Left cardiac atrium (tissue), 4 donors: Measurements from ENCODE around the gene GAGE12G. TPM values are rescaled to one million over a fixed set of nuclear protein-coding genes. Genes with fewer than 3 reads are reported as not detected.
"Not testable (repeated sequence)": the region's sequence is repeated elsewhere in the genome, so short reads cannot be mapped to it uniquely, and the experiment has no call there.

Experiments used
- ATAC-seq, 2 donors: fragments of 200-7000 bp; cut with Tn5 transposase; one replicate each; pipeline ENCODE4 v1.9.1; 2020; ENCODE audit warnings: mild to moderate bottlenecking in 2 of 2, moderate library complexity in 2 of 2
- DNase-seq: peaks from one replicate; pipeline ENCODE4 v3.0.0-alpha.2; 2020
- intact Hi-C, 2 donors: fragments of 100-400 bp; cut with DNase I; formaldehyde crosslinking; loops; one replicate each; pipeline versions ENCODE4 v1.14.1 to v1.15.1; 2022 to 2023
- long read RNA-seq: library from polyadenylated mRNA; unstranded; transcript quantifications from one replicate; pipeline ENCODE4 v2.0.0, GENCODE V29; 2021
- total RNA-seq, 2 donors: library from RNA; stranded (reverse); fragmentation: NEBNext Ultra II Directional; extraction: Animal tissue kit (Norgen Biotek cat#: 25700); gene quantifications; one replicate each; pipeline ENCODE4 v1.2.1, GENCODE V29; 2021
- donor health status: DM: no; HTN: yes; CAD: no.
- donor health status: DM: no; HTN: yes; CAD: no; lungs with severe emphysema.
- donor health status: DM: yes; HTN: yes; CAD: no.
- donor health status: Dilated cardiomyopathy.

Gene GAGE12G, protein sequence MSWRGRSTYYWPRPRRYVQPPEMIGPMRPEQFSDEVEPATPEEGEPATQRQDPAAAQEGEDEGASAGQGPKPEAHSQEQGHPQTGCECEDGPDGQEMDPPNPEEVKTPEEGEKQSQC
- total RNA-seq: not detected
- long read RNA-seq: 0 reads

DNA sequence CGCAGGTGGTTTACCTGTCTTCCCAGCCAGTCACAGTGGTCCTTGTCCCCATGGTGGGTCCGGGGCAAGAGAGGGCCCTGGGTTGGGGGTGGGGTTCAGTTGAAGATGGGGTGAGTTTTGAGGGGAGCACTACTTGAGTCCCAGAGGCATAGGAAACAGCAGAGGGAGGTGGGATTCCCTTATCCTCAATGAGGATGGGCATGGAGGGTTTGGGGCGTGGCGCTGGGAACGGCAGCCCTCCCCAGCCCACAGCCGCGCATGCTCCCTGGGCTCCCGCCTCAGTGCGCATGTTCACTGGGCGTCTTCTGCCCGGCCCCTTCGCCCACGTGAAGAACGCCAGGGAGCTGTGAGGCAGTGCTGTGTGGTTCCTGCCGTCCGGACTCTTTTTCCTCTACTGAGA lies at the start of gene GAGE12G:
TSS of gene GAGE12G (plus strand) at position 301 of the 400 bp plus-strand sequence. CDS start 1,155 bp downstream, outside the sequence.
- intact Hi-C loops, ATAC-seq: not testable (repeated sequence)

DNA sequence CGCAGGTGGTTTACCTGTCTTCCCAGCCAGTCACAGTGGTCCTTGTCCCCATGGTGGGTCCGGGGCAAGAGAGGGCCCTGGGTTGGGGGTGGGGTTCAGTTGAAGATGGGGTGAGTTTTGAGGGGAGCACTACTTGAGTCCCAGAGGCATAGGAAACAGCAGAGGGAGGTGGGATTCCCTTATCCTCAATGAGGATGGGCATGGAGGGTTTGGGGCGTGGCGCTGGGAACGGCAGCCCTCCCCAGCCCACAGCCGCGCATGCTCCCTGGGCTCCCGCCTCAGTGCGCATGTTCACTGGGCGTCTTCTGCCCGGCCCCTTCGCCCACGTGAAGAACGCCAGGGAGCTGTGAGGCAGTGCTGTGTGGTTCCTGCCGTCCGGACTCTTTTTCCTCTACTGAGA lies 38.3 kb upstream of the GAGE12G start, which contains the start of gene GAGE12C:
TSS of gene GAGE12C (plus strand) at position 301 of the 400 bp plus-strand sequence. CDS start 1,155 bp downstream, outside the sequence.
- intact Hi-C loops, DNase-seq, ATAC-seq: not testable (repeated sequence)

More for the DNA sequence above, at the start of gene GAGE12G:
- not testable (repeated sequence) for DNase-seq

DNA sequence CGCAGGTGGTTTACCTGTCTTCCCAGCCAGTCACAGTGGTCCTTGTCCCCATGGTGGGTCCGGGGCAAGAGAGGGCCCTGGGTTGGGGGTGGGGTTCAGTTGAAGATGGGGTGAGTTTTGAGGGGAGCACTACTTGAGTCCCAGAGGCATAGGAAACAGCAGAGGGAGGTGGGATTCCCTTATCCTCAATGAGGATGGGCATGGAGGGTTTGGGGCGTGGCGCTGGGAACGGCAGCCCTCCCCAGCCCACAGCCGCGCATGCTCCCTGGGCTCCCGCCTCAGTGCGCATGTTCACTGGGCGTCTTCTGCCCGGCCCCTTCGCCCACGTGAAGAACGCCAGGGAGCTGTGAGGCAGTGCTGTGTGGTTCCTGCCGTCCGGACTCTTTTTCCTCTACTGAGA lies 28.8 kb upstream of the GAGE12G start, which contains the start of gene GAGE12D:
TSS of gene GAGE12D (plus strand) at position 301 of the 400 bp plus-strand sequence. CDS start 1,155 bp downstream, outside the sequence.
- intact Hi-C loops, DNase-seq, ATAC-seq: not testable (repeated sequence)

DNA sequence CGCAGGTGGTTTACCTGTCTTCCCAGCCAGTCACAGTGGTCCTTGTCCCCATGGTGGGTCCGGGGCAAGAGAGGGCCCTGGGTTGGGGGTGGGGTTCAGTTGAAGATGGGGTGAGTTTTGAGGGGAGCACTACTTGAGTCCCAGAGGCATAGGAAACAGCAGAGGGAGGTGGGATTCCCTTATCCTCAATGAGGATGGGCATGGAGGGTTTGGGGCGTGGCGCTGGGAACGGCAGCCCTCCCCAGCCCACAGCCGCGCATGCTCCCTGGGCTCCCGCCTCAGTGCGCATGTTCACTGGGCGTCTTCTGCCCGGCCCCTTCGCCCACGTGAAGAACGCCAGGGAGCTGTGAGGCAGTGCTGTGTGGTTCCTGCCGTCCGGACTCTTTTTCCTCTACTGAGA lies 19.2 kb upstream of the GAGE12G start, which contains the start of gene GAGE12E:
TSS of gene GAGE12E (plus strand) at position 301 of the 400 bp plus-strand sequence. CDS start 1,155 bp downstream, outside the sequence.
- DNase-seq, ATAC-seq, intact Hi-C loops: not testable (repeated sequence)

DNA sequence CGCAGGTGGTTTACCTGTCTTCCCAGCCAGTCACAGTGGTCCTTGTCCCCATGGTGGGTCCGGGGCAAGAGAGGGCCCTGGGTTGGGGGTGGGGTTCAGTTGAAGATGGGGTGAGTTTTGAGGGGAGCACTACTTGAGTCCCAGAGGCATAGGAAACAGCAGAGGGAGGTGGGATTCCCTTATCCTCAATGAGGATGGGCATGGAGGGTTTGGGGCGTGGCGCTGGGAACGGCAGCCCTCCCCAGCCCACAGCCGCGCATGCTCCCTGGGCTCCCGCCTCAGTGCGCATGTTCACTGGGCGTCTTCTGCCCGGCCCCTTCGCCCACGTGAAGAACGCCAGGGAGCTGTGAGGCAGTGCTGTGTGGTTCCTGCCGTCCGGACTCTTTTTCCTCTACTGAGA lies 9.7 kb upstream of the GAGE12G start, which contains the start of gene GAGE12F:
TSS of gene GAGE12F (plus strand) at position 301 of the 400 bp plus-strand sequence. CDS start 1,155 bp downstream, outside the sequence.
- DNase-seq, intact Hi-C loops, ATAC-seq: not testable (repeated sequence)

DNA sequence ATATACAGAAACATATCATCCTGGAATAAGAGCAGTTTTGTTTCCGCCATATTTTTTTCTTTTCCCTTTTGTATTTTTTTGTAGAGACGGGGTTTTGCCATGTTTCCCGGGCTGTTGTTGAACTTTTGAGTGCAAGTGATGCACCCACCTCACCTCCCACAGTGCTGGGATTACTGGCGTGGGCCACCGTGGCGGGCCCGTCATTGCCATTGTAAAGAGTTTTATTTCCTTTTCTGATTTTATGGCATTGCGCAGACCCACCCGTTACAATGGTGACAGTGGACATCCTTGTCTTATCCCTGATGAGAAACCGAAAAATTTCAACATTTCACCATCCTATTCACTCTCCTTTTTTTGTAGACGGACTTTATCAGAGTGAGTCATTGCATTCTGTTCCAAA lies 1.5 kb upstream of the GAGE12G start:
- DNase-seq, intact Hi-C loops, ATAC-seq: not testable (repeated sequence)

DNA sequence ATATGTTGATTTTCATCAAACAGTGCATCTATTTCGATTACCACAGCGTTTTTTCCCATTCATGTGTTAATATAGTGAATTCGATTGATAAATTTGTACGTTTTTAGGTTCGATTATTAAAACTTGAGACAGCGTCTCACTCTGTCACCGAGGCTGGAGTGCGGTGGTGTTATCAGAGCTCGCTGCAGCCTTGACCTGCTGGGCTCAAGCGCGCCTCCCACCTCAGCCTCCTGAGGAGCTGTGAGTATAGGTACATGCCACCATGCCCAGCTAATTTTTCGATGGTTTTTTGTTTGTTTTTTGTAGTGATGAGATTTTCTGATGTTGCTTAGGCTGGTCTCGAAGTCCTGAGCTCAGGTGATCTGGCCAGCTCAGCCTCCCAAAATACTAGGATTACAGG lies 1.0 kb upstream of the GAGE12G start:
- intact Hi-C loops, ATAC-seq, DNase-seq: not testable (repeated sequence)

DNA sequence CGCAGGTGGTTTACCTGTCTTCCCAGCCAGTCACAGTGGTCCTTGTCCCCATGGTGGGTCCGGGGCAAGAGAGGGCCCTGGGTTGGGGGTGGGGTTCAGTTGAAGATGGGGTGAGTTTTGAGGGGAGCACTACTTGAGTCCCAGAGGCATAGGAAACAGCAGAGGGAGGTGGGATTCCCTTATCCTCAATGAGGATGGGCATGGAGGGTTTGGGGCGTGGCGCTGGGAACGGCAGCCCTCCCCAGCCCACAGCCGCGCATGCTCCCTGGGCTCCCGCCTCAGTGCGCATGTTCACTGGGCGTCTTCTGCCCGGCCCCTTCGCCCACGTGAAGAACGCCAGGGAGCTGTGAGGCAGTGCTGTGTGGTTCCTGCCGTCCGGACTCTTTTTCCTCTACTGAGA lies 9.4 kb downstream of the GAGE12G start, which contains the start of gene GAGE12H:
TSS of gene GAGE12H (plus strand) at position 301 of the 400 bp plus-strand sequence. CDS start 1,155 bp downstream, outside the sequence.
- ATAC-seq, intact Hi-C loops, DNase-seq: not testable (repeated sequence)

DNA sequence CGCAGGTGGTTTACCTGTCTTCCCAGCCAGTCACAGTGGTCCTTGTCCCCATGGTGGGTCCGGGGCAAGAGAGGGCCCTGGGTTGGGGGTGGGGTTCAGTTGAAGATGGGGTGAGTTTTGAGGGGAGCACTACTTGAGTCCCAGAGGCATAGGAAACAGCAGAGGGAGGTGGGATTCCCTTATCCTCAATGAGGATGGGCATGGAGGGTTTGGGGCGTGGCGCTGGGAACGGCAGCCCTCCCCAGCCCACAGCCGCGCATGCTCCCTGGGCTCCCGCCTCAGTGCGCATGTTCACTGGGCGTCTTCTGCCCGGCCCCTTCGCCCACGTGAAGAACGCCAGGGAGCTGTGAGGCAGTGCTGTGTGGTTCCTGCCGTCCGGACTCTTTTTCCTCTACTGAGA lies 19.0 kb downstream of the GAGE12G start, which contains the start of gene GAGE2A:
TSS of gene GAGE2A (plus strand) at position 301 of the 400 bp plus-strand sequence. CDS start 1,155 bp downstream, outside the sequence.
- intact Hi-C loops: not testable (repeated sequence)

DNA sequence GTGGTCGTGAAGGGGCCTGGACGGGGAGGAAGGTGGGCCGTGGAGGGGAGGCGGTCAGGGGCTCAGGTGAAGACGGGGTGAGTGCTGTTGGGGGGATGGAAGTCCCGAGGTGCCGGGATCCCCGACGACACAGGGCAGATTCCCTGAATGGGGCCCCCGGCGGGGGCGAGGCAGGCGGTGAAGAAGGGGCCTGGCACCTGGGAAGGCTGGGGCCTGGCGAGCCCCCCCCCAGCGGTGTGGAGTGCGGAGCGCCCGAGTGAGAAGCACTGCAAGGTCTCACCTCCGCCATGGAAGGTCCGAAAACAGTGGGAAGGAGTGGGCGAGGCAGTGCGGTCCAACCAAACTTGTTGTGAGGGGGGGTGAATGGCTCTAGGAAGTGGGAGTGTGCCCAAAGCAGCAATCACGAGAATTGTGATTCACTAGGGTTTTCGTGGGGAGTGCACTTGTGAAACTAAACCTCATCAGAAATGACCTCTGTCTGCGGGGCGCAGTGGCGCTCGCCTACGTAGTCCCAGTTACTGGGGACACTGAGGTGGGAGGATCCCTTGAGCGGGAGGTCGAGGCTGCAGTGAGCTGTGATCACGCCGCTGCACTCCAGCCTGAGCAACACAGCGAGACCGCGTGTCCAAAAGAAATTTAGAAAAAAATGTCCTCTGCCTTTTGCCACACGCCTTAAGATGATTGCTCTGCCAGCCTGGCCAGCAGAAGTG lies 19.7 kb downstream of the GAGE12G start:
- intact Hi-C loops, ATAC-seq: not testable (repeated sequence)

More for the DNA sequence above, 19.0 kb downstream of the GAGE12G start, which contains the start of gene GAGE2A:
- not testable (repeated sequence) for ATAC-seq, DNase-seq

DNA sequence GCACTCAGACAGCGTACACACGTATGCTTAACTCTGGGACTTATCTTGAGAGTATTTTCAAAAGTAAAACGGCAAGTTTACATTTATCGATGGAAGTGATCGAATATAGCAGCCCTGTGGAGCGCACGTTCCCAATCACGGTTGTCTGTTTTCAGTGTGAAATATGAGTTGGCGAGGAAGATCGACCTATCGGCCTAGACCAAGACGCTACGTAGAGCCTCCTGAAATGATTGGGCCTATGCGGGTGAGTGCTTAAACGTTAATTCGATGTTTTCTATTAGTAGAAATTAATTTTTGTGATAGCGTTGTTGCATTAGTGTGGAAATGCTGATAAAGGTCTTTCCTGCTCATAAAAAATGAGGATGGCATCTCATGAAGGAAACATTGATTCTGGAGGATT lies 20.3 kb downstream of the GAGE12G start:
- intact Hi-C loops, DNase-seq, ATAC-seq: not testable (repeated sequence)

More for the DNA sequence above, 19.7 kb downstream of the GAGE12G start:
- DNase-seq: peak; percentile 23

DNA sequence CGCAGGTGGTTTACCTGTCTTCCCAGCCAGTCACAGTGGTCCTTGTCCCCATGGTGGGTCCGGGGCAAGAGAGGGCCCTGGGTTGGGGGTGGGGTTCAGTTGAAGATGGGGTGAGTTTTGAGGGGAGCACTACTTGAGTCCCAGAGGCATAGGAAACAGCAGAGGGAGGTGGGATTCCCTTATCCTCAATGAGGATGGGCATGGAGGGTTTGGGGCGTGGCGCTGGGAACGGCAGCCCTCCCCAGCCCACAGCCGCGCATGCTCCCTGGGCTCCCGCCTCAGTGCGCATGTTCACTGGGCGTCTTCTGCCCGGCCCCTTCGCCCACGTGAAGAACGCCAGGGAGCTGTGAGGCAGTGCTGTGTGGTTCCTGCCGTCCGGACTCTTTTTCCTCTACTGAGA lies 28.5 kb downstream of the GAGE12G start, which contains the start of gene GAGE1:
TSS of gene GAGE1 (plus strand) at position 301 of the 400 bp plus-strand sequence. CDS start 1,155 bp downstream, outside the sequence.
- intact Hi-C loops, ATAC-seq, DNase-seq: not testable (repeated sequence)

DNA sequence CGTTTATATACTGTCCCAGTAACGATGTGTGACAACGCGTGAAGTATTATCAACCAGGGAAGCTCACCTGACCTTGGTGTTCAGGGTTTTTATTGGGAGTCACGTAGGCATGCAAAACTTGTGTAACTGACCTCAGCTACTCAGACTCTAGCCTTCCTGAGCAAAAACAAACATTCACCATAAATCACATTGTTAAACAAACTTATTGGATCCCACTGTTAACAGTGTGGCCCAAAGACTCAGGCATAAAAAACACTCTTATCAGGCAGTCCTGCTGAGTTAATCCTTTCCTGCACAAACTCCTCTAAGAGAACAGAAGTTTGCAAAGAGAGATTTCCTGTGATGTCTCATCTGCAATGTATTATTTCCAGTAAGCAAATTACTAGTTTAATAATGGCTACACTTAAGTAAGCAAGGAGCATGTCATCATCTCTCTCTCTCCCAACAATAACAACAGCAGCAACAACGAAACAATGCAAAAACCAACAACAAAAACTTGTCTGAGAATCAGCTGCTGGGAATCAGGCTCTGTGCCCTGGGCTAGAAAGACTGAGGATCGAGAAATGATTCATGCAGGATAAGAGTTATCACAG lies 40.6 kb downstream of the GAGE12G start:
- intact Hi-C loops: no loop called here
- ATAC-seq: no peak
- no peak for DNase-seq

DNA sequence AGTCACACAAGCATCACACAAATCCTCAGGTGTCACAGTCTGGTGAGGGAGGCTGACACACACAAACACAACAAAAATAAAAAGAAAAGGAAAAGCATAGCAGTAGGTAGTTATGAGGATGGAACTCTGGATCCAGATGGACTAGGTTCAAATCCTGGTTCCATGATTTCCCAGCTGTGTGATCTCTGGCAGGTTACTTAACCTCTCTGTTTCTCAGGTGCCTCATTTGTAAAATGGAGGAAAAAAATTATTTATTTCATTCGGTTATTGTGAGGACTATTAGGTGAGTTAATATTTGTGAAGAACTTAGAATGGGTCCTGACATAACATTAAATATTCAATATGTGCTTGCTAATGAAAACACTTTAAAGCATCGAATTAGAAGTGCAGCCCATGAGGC lies 48.4 kb downstream of the GAGE12G start:
- intact Hi-C loops: no loop called here
- no peak for DNase-seq
- ATAC-seq: no peak

Other genes starting within 250 kb of the GAGE12G start
- not detected for gene GAGE12J, start 248.4 kb upstream of the GAGE12G start, total RNA-seq
- gene GAGE13, start 238.8 kb upstream of the GAGE12G start, total RNA-seq: not detected
- not detected for gene GAGE12C, start 38.2 kb upstream of the GAGE12G start, total RNA-seq
- not detected for gene GAGE12D, start 28.7 kb upstream of the GAGE12G start, total RNA-seq
- not detected for gene GAGE12E, start 19.1 kb upstream of the GAGE12G start, total RNA-seq
- not detected for gene GAGE12F, start 9.6 kb upstream of the GAGE12G start, total RNA-seq
- not detected for gene GAGE12H, start 9.5 kb downstream of the GAGE12G start, total RNA-seq
- not detected for gene GAGE2A, start 19.1 kb downstream of the GAGE12G start, total RNA-seq
- gene GAGE1, start 28.6 kb downstream of the GAGE12G start, total RNA-seq: not detected
- not detected for gene PAGE1, start 125.6 kb downstream of the GAGE12G start, total RNA-seq